A673 (cell line): ENCODE measurements around the gene TAC1.

Experiments
- EZH2 ChIP-seq: fragments of 200-600 bp; sonication (generic); IDR thresholded peaks from 2 replicates; pipeline ENCODE4 v1.6.1; 2017; ENCODE audit warnings: borderline replicate concordance, low read depth, mild to moderate bottlenecking, mixed read lengths, antibody characterized with exemption, low read length; ENCODE audit not compliant: poor library complexity, severe bottlenecking
- TF ChIP-seq, protein P1 (sequence below): fragments of 300-800, 200-600 bp; sonication (generic); conservative IDR thresholded peaks from 2 replicates; pipeline ENCODE4 v1.5.1; 2017; ENCODE audit warnings: low read depth, mild to moderate bottlenecking, antibody characterized with exemption, low read length, moderate library complexity, mixed read lengths

GRCh38 chr7:97732565-97733275, 834 bp downstream of the TAC1 start:
- TF ChIP-seq, protein P1, sequence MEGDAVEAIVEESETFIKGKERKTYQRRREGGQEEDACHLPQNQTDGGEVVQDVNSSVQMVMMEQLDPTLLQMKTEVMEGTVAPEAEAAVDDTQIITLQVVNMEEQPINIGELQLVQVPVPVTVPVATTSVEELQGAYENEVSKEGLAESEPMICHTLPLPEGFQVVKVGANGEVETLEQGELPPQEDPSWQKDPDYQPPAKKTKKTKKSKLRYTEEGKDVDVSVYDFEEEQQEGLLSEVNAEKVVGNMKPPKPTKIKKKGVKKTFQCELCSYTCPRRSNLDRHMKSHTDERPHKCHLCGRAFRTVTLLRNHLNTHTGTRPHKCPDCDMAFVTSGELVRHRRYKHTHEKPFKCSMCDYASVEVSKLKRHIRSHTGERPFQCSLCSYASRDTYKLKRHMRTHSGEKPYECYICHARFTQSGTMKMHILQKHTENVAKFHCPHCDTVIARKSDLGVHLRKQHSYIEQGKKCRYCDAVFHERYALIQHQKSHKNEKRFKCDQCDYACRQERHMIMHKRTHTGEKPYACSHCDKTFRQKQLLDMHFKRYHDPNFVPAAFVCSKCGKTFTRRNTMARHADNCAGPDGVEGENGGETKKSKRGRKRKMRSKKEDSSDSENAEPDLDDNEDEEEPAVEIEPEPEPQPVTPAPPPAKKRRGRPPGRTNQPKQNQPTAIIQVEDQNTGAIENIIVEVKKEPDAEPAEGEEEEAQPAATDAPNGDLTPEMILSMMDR = no peak
- TF ChIP-seq EZH2 = peak; percentile 72
